HG03066 (cell line): ENCODE measurements around the gene KIFBP.
"Not testable (repeated sequence)": the region's sequence is repeated elsewhere in the genome, so short reads cannot be mapped to it uniquely, and the experiment has no call there.

Source experiments
- ATAC-seq: cut with Tn5 transposase; IDR thresholded peaks from one replicate; pipeline ENCODE4 v1.9.1; 2021; ENCODE audit warnings: low read depth; ENCODE audit not compliant: unreplicated experiment

Gene KIFBP, protein sequence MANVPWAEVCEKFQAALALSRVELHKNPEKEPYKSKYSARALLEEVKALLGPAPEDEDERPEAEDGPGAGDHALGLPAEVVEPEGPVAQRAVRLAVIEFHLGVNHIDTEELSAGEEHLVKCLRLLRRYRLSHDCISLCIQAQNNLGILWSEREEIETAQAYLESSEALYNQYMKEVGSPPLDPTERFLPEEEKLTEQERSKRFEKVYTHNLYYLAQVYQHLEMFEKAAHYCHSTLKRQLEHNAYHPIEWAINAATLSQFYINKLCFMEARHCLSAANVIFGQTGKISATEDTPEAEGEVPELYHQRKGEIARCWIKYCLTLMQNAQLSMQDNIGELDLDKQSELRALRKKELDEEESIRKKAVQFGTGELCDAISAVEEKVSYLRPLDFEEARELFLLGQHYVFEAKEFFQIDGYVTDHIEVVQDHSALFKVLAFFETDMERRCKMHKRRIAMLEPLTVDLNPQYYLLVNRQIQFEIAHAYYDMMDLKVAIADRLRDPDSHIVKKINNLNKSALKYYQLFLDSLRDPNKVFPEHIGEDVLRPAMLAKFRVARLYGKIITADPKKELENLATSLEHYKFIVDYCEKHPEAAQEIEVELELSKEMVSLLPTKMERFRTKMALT

DNA sequence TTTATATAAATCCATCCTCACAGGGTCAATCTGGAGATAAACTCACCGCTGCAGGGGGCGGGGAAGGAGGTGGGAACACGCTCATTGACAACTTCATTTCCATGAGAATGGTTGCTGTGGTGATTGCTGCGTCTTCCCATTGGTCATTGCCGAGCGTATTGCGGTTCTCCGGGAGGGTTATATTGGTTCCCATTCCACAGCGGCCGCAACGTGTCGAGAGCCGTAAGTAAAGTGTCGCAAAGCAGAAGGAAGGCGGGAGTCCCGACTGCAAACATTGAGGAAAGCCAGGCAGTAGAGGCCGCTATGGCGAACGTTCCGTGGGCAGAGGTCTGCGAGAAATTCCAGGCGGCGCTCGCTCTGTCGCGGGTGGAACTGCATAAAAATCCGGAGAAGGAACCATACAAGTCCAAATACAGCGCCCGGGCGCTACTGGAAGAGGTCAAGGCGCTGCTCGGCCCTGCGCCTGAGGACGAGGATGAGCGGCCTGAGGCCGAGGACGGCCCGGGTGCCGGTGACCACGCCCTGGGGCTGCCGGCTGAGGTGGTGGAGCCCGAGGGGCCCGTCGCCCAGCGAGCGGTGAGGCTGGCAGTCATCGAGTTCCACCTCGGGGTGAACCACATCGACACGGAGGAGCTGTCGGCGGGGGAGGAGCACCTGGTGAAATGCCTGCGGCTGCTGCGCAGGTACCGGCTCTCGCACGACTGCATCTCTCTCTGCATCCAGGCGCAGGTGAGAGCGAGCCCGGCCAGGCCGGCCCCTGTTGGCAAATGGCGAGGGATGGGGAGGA, at the start of gene KIFBP:
TSS of gene KIFBP (plus strand) at position 274 of the 787 bp plus-strand sequence. CDS start at position 304, 30 bp downstream.
- peak; percentile 73 for ATAC-seq

DNA sequence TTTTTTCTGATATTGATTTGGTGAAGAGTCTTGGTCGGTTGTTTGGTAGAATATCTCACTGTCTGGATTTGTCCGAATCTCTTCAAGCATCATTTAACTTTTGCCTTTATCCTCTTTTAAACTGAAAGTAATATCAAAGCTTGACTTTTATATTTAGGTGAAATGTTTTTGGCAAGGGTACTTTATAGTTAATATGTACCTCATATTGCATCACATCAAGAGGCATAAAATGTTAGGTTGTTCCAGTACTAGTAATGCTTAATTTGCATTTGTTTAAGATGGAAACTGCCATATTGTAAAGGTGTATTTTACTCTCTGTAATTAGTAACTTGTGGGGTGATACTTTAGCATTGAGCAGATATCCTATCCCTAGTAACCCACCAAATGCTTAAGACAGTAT, 49.7 kb upstream of the KIFBP start:
- ATAC-seq = no peak

DNA sequence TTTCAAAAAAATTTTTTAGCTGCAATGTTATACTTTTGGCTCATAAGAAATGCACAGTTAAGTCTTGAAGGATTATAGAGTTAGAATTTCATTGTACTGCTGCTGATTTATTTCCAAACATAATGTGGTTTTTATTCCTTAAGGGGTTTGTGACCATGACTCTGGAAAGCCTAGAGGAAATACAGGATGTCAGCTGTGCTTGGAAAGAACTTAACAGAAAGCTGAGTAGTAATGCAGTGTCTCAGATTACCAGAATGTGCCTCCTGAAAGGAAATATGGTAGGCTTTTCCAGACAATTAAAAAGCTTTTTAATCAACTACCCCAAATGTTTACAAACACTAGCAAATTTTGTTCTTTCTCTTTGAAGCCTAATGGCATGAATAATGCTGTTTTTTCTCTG, 47.7 kb upstream of the KIFBP start:
- not testable (repeated sequence) for ATAC-seq

- ATAC-seq = no peak
These were observed 38.0 kb upstream of the KIFBP start for GRCh38 chr10:68950598-68950997.

GRCh38 chr10:68954904-68955303, 33.7 kb upstream of the KIFBP start:
- ATAC-seq = no peak

DNA sequence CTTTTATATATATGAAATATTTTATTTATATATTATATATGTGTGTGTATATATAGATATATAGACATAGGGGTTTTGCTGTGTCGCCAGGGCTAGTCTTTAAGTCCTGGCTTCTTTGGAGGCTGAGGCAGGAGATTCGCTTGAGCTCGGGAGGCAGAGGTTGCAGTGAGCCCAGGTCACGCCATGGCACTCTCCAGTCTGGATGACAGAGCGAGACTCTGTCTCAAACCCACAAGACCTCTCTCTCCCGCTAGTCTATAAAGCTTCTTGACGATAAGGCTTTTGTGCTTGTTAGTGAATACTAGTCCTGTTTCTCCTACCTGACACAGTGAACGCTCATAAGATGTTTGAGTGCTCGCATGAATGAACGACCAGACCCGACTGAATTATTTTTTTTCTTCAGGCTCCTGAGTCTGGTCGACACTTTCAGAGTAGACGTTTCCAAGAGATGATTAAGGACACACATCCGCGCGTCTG, 33.2 kb upstream of the KIFBP start:
- ATAC-seq = peak; percentile 8

GRCh38 chr10:68955832-68956532, 32.6 kb upstream of the KIFBP start, which contains the start of gene DDX21:
TSS of gene DDX21 (plus strand) at chr10:68956170. CDS start at chr10:68956226, 56 bp downstream.
- peak; percentile 84 for ATAC-seq

DNA sequence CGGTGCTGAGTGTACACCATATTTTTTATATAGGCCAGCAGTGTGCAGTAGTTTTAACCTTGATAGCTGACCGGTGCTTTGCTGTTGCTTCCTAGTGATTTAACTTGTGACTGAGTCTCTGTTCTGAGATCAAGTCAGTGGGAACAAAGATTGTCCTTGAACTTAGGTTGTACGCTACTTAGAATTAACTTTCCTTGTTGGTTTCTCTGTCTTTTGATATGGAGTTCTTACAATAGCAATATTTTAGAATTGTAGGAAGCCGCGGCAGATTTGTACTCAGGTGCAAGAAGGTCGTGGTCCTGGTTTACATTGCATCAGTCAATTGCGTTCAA, 31.4 kb upstream of the KIFBP start:
- ATAC-seq = no peak

DNA sequence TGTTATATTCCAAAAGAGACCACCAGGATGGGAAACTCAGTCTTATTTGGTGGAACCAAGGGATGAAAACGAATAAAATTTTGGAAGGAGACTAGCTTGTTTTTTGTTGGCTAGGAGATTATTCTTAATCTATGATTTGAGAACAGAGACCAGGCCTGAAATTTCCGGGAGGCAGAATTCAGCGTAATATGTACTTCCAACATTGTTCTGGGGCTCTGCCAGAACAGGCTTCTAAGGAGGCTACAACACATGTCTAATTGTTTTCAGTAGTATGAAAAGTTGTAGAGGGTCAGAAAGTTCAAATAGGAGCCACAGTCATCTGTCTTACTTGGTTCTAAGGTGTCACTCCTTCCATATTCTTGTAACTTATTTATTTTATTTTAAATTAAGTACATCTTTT, 30.9 kb upstream of the KIFBP start:
- no peak for ATAC-seq

DNA sequence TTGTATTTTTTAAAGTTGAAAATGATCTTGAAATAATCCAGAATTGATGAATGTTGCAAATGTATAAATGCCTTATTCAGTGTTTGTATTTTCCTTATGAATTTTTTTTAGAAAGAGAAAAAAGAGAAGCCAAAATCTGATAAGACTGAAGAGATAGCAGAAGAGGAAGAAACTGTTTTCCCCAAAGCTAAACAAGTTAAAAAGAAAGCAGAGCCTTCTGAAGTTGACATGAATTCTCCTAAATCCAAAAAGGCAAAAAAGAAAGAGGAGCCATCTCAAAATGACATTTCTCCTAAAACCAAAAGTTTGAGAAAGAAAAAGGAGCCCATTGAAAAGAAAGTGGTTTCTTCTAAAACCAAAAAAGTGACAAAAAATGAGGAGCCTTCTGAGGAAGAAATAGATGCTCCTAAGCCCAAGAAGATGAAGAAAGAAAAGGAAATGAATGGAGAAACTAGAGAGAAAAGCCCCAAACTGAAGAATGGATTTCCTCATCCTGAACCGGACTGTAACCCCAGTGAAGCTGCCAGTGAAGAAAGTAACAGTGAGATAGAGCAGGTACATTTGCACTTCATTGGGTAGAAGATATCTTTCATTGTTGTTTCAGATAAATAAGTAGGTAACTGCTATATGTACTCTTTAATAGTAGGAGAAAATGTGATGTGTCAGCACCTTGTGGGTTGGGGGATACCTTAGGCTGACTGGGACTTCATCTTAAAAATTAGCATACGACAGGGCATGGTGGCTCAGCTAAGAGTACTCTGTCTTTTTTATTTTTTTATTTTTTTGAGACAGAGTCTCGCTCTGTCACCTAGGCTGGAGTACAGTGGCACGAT, 28.7 kb upstream of the KIFBP start:
- ATAC-seq = no peak

GRCh38 chr10:68963151-68963550, 25.5 kb upstream of the KIFBP start:
- no peak for ATAC-seq

- ATAC-seq = no peak
These were observed 14.6 kb upstream of the KIFBP start for GRCh38 chr10:68973975-68974374.

- ATAC-seq = not testable (repeated sequence)
These were observed 12.6 kb upstream of the KIFBP start for GRCh38 chr10:68975936-68976473.

DNA sequence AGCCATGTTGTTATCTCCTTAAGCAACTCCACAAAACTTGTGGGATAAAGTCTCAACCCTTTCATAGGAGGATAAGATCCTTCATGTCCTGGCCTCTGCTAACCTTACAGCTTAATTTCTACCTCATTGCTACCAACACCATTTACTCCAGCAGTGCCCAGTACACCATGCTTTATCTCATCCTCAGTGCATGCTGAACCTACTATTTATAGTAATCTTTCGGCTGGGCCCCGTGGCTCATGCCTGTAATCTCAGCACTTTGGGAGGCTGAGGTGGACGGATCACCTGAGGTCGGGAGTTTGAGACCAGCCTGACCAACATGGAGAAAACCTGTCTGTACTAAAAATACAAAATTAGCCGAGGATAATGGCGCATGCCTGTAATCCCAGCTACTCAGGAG, 8.9 kb upstream of the KIFBP start:
- not testable (repeated sequence) for ATAC-seq

DNA sequence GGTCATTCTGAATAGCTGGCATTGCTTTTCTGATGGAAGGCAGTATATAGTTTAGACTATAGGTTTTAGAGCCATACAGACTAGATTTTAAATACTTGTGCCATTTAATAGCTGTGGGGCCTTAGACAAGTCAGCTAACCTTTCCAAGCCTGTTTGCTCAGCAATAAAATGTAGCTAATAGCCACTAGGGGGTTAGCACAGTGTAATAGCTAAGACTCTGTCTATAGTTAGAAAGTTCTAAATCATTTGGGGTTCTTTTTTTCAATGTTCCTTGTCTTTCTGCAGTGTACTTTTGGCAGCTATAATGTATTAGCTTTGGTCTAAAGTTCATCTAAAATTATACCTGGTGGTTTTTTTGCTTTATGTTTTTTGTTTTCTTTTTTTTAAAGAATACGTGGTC, 7.5 kb upstream of the KIFBP start:
- no peak for ATAC-seq

GRCh38 chr10:68982389-68982788, 6.2 kb upstream of the KIFBP start:
- ATAC-seq = no peak

DNA sequence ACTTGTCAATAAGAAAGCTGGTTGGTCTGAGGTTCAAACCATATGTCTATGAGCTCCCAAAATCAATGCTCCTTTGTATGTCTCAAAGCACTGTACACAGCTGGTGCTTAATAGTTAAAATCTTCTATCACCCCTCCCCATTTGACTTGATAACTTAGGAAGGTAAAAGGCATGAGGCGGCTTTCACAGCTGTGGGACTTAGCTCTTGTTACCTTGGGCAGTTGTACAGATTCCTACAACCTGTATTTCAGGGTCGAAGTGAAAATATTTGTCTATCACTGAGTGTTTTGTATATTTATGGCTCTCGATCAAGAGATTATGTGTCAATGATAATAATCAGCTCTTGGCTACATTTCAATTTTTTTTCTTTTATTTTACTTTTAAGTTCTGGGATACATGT, 992 bp upstream of the KIFBP start:
- ATAC-seq = no peak

GRCh38 chr10:68989317-68989990, 851 bp downstream of the KIFBP start:
- ATAC-seq = no peak
